CD4-positive, alpha-beta T cell treated with Interferon alpha-2 for 1 hour (primary cell): ENCODE data around the gene RDH16.
A peak's percentile ranks its signal among the peaks of the same experiment; 100 is the strongest.

Experiments used
- DNase-seq, 2 donors: peaks; one replicate each; pipeline ENCODE4 v3.0.0-alpha.2; 2020 to 2022

Gene RDH16

GRCh38 chr12:56957229-56958052, at the start of gene RDH16:
Gene RDH16, minus strand, starts transcription at chr12:56957608. Its CDS starts 146 bp downstream, at chr12:56957462.
- no peak for DNase-seq

GRCh38 chr12:57006809-57007475, 49.5 kb upstream of the RDH16 start:
- no peak for DNase-seq

DNA sequence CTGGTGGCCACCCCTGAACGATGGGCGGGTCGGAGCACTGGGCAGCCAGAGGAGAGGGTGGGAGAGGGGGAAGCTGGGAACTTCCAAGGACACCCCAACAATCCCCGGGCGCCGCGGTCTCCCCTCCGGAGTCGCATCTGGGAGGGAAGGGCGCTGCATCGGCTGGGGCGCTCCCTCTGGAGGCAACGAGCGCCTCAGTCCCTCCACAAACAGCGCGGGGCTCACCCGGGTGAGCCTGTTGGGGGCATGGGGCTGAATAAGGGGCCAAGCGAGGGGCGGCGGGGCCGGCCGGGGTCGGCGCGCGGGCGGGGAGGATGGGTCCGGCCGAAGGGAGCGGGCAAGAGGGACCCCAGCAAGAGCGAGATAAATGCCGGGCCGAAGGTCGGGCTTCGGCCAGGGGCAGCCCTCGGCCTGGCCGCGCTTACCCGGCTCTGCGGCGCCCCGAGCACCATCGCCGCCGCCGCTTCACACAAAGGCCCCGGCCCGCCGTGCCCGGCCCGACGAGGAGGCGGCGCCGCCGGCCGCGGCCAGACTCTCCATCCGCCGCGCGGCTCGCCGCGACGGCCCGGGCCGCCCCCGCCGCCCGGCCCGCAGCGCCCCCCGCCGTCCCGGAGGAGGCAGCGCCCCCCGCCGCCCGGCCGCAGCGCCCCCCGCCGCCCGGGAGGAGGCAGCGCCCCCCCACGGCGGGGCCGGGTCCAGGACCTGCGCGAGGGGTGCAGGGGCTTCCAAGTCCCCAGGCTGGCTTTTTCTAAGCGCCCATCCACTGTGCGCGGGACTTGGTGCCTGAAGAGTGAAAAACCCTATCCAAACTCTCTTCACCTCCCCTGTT, 48.8 kb upstream of the RDH16 start, which contains the start of gene ZBTB39:
ZBTB39 (minus strand) TSS at position 567 of the 829 bp plus-strand sequence. CDS start 1,629 bp downstream, outside the sequence.
- DNase-seq, result peak; percentile 61 to 79

- no peak for DNase-seq
These were observed 47.2 kb upstream of the RDH16 start for GRCh38 chr12:57004651-57005050.

GRCh38 chr12:57003395-57003794, 46.0 kb upstream of the RDH16 start:
- no peak for DNase-seq

DNA sequence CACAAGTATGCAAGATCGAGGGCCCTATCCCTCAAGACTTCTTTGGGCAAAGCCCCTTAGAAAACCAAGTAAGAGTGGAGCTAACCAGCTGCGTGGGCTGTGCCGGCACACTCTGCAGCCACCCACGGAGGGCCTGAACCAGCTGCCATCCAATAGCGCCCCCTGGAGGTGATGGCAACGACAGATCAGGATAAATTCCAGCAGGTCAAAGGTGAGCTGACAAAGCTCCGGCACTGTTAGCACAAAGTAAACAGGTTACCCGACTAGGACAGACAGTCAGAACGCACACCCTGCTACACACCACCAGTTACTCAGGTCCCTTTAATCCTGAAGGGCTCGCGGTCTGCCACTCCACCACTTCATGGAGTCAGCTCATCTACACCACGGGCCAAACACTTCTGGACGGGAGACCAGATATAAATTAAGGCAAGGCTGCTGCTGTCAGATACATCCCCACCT, 44.1 kb upstream of the RDH16 start:
- DNase-seq, result peak; percentile 64 to 80

DNA sequence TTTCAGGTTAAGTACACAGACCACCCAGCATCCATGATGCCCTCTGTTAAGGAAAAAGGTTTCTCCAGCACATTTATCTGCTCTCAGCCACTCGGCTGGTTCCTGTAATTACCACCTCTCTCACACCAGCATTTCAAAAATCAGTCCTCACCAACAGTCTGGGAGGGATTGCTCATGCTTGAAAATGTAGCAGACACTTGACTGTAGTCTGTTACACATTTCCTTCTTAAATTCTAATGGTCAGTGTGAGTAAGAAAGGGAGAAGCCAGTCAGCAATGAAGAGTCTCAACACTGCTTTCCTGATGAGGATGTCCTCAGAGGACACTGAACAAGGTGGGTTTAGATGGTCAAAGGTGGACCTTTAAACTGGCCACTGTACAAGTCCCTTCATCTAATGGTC, 43.0 kb upstream of the RDH16 start:
- no peak for DNase-seq

- DNase-seq, result no peak
These were observed 42.0 kb upstream of the RDH16 start for GRCh38 chr12:56999456-56999855.

DNA sequence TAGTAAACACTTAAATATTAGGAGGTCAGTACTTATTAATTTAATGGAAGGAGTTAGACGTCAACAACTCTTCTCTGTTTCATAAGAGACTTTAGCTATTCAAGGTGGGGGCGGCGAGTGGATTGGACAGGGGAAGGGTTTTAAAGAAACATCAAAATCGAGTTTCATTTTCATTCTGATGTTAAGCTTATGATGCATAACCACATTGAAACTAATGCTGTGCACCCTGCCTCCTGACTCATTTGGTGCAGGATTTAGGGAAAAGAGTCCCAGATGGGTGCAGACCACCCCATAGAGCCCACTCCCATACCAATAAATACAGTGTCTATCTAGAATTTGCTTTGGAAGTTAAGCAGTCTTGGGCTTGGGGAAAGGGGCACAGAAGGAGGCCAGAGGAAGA, 41.6 kb upstream of the RDH16 start:
- no peak for DNase-seq

DNA sequence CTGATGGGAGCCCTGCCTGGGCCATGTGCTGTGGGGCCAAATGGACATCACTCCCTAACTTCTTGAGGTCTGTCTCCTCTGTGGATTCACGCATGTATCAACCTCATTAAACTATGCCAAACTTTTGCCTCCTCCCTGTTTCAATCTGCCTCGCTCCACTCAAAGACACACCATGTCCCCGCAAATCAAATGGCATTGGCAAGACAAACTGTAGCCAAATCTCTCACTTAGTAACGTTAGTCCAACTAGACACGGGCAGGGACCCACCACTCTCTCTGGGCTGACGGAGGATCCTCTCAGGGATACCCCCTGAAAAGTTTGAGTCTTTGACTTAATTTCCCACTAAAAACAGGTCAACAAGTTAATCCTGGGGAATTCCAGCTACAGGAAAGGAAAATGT, 40.9 kb upstream of the RDH16 start:
- no peak for DNase-seq

- no peak for DNase-seq
These were observed 39.6 kb upstream of the RDH16 start for GRCh38 chr12:56996793-56997545.

GRCh38 chr12:56995930-56996496, 38.6 kb upstream of the RDH16 start:
- no peak for DNase-seq

DNA sequence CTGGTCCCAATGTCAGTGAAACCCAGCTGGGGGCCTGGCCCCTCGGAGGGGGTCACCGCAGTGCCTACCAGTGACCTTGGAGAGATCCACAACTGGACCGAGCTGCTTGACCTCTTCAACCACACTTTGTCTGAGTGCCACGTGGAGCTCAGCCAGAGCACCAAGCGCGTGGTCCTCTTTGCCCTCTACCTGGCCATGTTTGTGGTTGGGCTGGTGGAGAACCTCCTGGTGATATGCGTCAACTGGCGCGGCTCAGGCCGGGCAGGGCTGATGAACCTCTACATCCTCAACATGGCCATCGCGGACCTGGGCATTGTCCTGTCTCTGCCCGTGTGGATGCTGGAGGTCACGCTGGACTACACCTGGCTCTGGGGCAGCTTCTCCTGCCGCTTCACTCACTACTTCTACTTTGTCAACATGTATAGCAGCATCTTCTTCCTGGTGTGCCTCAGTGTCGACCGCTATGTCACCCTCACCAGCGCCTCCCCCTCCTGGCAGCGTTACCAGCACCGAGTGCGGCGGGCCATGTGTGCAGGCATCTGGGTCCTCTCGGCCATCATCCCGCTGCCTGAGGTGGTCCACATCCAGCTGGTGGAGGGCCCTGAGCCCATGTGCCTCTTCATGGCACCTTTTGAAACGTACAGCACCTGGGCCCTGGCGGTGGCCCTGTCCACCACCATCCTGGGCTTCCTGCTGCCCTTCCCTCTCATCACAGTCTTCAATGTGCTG, 38.0 kb upstream of the RDH16 start:
- no peak for DNase-seq

DNA sequence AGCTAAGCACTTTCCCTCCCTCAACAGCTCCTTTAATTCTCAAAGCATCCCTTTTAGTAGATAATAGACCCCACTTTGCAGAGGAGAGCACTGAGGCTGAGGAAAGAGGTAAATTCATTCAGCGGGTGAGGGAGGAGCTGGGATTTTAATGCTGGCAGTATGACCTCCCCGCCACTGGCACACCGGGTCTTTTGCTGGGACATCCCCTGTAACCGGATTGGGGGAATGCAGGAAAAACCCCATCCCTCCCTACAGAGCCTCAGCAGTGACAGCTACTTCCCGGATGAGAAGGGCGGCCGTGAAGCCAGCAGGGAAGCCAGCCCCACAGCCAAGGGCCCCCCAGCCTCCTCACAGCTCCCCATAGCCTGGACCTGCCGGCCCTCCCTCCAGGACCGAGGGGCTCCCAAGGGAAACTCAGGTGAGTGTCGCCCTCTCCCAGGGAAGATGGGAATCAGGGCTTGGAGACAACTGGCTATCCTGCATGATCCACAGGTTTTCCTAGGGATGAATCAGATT, 36.9 kb upstream of the RDH16 start:
- no peak for DNase-seq

- no peak for DNase-seq
These were observed 35.9 kb upstream of the RDH16 start for GRCh38 chr12:56993346-56993745.

DNA sequence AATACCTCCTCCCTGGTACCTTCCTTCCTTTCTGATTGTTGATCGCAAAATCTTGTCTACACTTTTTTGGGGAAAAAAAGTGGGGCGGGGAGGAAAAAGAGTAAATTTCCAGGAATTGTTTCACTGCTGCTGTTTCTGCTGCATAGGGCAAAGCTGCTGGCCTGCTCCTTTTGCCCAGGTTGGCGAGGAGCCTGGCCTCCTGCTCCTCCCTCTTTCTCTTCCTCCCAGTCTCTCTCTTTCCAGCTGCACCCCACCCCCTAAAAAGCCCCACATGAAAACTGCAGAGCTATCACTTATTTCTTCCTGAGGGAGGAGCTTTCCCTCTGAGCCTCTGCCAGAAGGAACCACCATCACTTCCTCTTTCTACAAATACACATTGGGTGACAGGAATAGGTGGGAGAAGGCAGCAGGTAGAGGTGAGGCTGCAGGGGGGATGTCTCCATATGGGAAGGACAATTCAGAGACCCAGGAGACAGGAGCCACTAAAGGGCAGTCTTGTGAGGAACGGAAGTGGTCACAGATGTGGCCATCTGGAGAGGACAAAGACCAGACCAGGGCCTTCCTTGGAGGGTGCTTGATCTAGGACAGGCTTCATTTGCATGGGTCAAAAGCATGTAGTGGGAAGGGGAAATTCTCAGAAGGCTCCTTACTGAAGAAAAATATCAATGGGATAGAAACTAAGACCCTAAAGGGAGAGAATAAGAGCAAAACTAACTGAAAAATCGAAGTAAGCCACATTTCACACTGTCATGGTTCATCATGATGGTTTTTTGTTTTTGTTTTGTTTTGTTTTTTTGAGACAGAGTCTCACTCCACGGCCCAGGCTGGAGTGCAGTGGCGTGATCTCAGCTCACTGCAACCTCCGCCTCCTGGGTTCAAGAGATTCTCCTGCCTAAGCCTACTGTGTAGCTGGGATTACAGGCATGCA, 34.2 kb upstream of the RDH16 start:
- no peak for DNase-seq

DNA sequence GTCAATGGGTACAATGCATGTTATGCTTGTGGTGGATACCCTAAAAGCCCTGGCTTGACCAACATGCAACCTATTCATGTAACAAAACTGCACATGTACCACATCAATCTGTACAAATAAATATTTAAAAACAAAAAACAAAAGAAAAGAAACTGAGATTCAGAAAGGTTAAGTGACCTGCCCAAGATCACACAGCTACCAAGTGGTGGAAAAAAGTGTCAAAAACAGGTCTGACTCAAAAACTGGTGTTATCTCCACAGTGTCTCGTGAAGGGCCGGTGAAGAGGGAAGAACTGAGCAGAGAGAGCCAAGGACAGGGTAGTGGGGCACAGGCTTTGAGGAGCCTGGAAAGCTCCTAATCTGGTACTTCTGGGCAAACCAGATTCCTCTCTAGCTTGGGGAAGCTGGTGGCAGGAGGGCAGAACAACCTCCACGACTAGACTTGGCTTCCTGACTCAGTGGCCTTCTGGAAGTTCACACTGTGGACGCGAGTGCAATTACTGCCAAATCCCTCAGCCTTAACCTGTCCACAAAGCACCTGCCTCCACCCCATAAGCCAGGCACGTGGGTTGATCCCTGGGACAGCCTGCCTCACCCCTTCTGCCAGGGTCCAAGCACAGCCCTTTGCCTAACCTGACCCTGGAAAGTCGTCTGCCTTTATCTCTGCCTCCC, 33.4 kb upstream of the RDH16 start:
- no peak for DNase-seq

- no peak for DNase-seq
These were observed 32.6 kb upstream of the RDH16 start for GRCh38 chr12:56989861-56990610.
